ENCODE data around the gene TRIM9. TPM values are rescaled to one million over a fixed set of nuclear protein-coding genes. Genes with fewer than 3 reads are reported as not detected.

TRIM9 gene
- total and polyA plus RNA-seq, 2 experiments from 2014 or later, result 2.3 to 4.1 TPM

- DNase-seq (ENCODE audit: low read depth in 1 of 2, low spot score in 1 of 2), result no peak
- Histone ChIP-seq H3K27ac (no peak overlapping the region), H3K27me3 (no peaks in the 10 kb centered on the region), H3K4me3 (no peak overlapping the region), H3K36me3 (no peaks in the 10 kb centered on the region), H3K9me3 (ENCODE audit: low read depth) (no peaks in the 10 kb centered on the region), H3K4me1 (ENCODE audit: low read depth) (peaks cover 4% of the 10 kb centered on the region)
- TF ChIP-seq CTCF (IDR thresholded peaks at IDR 0.05; ENCODE audit: low read depth, low read length), result no peak
Observed at GRCh38 chr14:50979941-50980850, 114.7 kb downstream of the TRIM9 start.

- Histone ChIP-seq H3K36me3 (no peaks in the 10 kb centered on the region), H3K4me3 (no peak overlapping the region), H3K27ac (no peak overlapping the region), H3K9me3 (ENCODE audit: low read depth) (no peaks in the 10 kb centered on the region), H3K27me3 (no peaks in the 10 kb centered on the region), H3K4me1 (ENCODE audit: low read depth) (peaks cover 4% of the 10 kb centered on the region)
- no peak for TF ChIP-seq CTCF (IDR thresholded peaks at IDR 0.05; ENCODE audit: low read depth, low read length)
- no peak for DNase-seq (ENCODE audit: low read depth in 1 of 2, low spot score in 1 of 2)
Observed at GRCh38 chr14:50978888-50979287, 116.0 kb downstream of the TRIM9 start.

GRCh38 chr14:50978529-50978871 lies 116.4 kb downstream of the TRIM9 start:
- H3K36me3 ChIP-seq, result no peaks in the 10 kb centered on the region
- peaks cover 4% of the 10 kb centered on the region for H3K4me1 ChIP-seq (ENCODE audit: low read depth)
- H3K27ac ChIP-seq, result no peak overlapping the region
- H3K27me3 ChIP-seq, result no peaks in the 10 kb centered on the region
- no peak overlapping the region for H3K4me3 ChIP-seq
- no peaks in the 10 kb centered on the region for H3K9me3 ChIP-seq (ENCODE audit: low read depth)
- TF ChIP-seq CTCF (IDR thresholded peaks at IDR 0.05; ENCODE audit: low read depth, low read length), result no peak
- DNase-seq (ENCODE audit: low read depth in 1 of 2, low spot score in 1 of 2), result no peak

GRCh38 chr14:50977863-50978528 lies 116.9 kb downstream of the TRIM9 start:
- H3K27ac ChIP-seq, result no peak overlapping the region
- no peak for DNase-seq (ENCODE audit: low read depth in 1 of 2, low spot score in 1 of 2)
- no peaks in the 10 kb centered on the region for H3K27me3 ChIP-seq
- no peak for TF ChIP-seq CTCF (IDR thresholded peaks at IDR 0.05; ENCODE audit: low read depth, low read length)
- no peak overlapping the region for H3K4me3 ChIP-seq
- H3K4me1 ChIP-seq (ENCODE audit: low read depth), result peaks cover 4% of the 10 kb centered on the region
- H3K36me3 ChIP-seq, result no peaks in the 10 kb centered on the region
- H3K9me3 ChIP-seq (ENCODE audit: low read depth), result no peaks in the 10 kb centered on the region

GRCh38 chr14:50974118-50974517 lies 120.8 kb downstream of the TRIM9 start:
- Histone ChIP-seq H3K4me1 (ENCODE audit: low read depth) (no peaks in the 10 kb centered on the region), H3K36me3 (no peaks in the 10 kb centered on the region), H3K27me3 (no peaks in the 10 kb centered on the region), H3K9me3 (ENCODE audit: low read depth) (no peaks in the 10 kb centered on the region), H3K27ac (no peak overlapping the region), H3K4me3 (no peak overlapping the region)
- no peak for TF ChIP-seq CTCF (IDR thresholded peaks at IDR 0.05; ENCODE audit: low read depth, low read length)
- DNase-seq (ENCODE audit: low read depth in 1 of 2, low spot score in 1 of 2), result no peak

Measured in cardiac muscle cell (in vitro differentiated cells and primary cell).